Measurements from ENCODE around the gene VSTM2L.

The VSTM2L gene

DNA sequence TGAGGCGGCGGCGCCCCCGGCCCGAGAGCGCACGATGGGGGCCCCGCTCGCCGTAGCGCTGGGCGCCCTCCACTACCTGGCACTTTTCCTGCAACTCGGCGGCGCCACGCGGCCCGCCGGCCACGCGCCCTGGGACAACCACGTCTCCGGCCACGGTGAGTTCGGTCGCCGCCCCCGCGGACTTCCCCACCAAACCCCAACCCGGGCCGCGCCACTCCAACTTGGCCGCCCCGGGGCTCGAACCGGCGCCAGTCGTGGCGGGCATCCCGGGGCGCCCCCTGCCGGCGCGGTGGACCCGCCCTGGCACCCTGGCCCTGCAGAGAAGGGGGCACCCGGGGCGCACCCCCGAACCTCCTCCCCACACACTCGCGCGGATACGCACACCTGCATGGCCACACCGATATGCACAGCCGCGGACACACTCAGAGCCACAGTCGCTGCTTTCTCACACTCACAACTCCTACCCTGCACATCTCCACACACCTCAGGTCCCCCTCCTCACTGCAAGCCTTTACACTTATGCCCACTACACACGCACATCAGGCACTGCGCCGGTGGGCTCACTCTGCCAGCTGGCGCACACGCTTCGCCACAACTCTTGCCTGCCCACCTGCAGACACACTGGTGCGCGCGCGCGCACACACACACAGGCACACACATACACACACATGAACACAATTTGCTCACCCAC lies 535 bp downstream of the VSTM2L start:
- H3K9me3 ChIP-seq (ENCODE audit: control insufficient read depth, insufficient read depth, low read length) = no peaks in the 10 kb centered on the region
- peak overlapping the region; percentile 58; the same call in 1 of the 2 replicates for H3K9ac ChIP-seq (ENCODE audit: low read depth, low read length)
- no peaks in the 10 kb centered on the region for H3K36me3 ChIP-seq (ENCODE audit: insufficient read depth, low read length)
- H3K4me1 ChIP-seq (ENCODE audit: insufficient read depth, low read length) = peaks cover 19% of the 10 kb centered on the region

DNA sequence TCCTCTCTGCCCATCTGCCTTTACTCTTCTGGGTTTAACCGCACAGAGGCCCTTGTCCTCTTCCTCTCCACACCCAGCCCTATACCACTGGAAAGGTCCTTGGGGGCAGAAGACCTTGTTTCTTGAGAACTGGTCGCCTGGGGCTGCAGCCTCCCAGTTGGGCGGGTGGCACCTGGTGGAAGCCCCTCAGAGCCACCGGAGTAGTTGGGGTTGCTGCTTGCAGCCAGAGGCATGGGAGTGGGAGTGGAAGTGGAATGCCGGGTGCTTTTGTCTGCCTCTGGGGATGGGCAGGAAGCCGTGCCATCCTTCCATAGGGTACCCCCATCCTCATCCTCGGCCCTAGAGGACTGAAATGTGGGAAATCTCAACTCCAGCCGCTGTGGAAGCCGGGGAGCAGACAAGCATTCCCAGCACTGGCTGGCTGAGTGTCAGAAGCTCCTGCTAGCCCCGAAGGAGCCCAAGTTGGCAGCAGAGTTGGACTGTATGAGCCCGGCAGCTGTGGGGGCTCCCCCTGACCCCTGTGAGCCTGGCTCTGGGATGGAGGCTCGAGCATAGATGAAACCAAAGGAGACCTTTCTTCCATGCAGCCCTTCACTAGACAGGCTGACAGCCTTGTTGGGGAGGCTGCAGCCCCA lies 1.2 kb downstream of the VSTM2L start:
- no peaks in the 10 kb centered on the region for H3K36me3 ChIP-seq (ENCODE audit: insufficient read depth, low read length)
- H3K4me1 ChIP-seq (ENCODE audit: insufficient read depth, low read length) = peaks cover 19% of the 10 kb centered on the region
- H3K9ac ChIP-seq (ENCODE audit: low read depth, low read length) = no peak overlapping the region
- no peaks in the 10 kb centered on the region for H3K9me3 ChIP-seq (ENCODE audit: control insufficient read depth, insufficient read depth, low read length)

DNA sequence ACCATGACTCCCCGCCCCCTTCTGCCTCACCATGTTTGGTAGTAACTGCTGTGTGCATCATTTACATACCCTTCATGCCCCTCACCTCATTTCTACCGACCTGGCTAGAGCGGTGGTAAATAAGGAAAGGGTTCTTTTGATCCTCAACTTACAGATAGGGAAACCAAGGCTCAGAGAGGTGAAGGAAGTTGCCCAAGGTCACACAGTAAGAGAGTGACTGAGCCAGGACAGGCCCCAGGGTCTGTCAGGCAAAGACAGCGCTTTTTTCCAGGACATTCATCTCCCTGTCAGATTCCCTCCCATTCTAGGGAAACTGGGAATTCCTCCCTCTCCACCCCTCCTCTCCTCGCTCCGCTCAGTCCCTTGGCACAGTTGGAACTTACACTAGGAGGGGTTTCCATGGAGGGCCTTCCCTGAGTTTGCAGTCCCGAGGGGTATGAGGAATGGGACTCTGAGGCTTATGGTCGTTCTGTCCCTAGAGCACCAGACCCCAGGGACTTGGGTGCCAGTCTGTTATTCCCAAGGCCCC lies 2.0 kb downstream of the VSTM2L start:
- Histone ChIP-seq H3K4me1 (ENCODE audit: insufficient read depth, low read length) (peaks cover 19% of the 10 kb centered on the region), H3K36me3 (ENCODE audit: insufficient read depth, low read length) (no peaks in the 10 kb centered on the region), H3K9me3 (ENCODE audit: control insufficient read depth, insufficient read depth, low read length) (no peaks in the 10 kb centered on the region), H3K9ac (ENCODE audit: low read depth, low read length) (no peak overlapping the region)

DNA sequence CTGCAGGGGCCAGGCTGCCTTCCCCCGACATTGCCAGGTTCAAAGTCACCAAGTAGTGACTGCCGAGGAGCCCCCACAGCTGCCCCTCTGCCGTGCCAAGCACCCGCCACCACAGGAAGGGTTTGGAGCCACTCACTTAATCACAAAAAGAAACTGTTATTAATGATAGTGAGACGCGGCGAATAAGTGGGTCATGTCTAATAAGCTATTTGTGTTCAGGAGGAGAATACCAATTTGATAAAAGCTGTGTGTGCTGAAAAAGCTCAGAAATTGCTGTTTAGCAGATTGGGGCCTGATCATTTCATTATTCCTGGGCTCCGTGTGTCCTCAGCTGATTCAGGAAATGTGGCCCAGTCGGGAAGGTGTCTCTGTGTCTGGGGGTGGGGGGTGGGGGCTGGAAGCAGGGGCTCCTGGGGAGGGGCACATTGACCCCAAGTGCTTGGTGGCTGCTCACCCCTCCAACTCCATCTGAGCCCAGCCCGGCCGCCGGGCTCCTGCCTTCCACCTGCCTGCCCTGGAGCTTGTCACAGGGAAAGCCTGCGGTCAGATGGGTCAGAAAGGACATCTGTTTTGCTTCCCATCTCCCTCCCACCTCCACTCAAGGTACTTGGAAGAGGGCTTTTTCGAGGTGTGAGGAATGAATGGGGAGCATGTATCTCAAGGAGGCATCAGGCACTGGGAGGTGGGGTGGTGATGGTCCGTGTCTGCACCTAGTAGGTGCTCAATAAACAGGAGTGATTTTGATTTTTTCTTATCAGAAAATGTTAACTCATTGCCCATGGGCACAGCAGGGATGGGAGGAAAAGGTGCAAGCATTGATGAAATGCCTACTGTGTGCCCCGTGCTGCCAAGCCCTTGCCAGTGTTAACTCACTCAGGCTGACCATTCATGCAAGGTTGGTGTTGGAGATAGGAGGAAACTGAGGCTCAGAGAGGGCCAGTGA lies 3.0 kb downstream of the VSTM2L start:
- peaks cover 19% of the 10 kb centered on the region for H3K4me1 ChIP-seq (ENCODE audit: insufficient read depth, low read length)
- H3K36me3 ChIP-seq (ENCODE audit: insufficient read depth, low read length) = no peaks in the 10 kb centered on the region
- H3K9ac ChIP-seq (ENCODE audit: low read depth, low read length) = no peak overlapping the region
- no peaks in the 10 kb centered on the region for H3K9me3 ChIP-seq (ENCODE audit: control insufficient read depth, insufficient read depth, low read length)

DNA sequence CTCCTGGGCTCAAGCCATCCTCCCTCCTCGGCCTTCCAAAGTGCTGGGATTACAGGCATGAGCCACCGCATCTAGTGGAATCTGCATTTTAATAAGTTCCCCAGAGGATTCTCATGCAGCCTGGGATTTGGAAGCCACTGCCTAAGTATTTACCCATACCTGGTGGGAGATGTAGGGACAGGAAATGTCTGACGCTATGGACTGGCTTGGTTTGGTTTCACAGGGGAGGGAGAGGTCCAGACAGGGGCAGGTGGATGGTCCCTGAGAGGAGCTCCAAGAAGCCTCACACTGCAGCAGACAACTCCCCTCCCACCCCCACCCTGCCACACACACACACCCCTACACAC lies 4.4 kb downstream of the VSTM2L start:
- no peak overlapping the region for H3K9ac ChIP-seq (ENCODE audit: low read depth, low read length)
- peaks cover 25% of the 10 kb centered on the region for H3K4me1 ChIP-seq (ENCODE audit: insufficient read depth, low read length)
- H3K9me3 ChIP-seq (ENCODE audit: control insufficient read depth, insufficient read depth, low read length) = no peaks in the 10 kb centered on the region
- H3K36me3 ChIP-seq (ENCODE audit: insufficient read depth, low read length) = no peaks in the 10 kb centered on the region

DNA sequence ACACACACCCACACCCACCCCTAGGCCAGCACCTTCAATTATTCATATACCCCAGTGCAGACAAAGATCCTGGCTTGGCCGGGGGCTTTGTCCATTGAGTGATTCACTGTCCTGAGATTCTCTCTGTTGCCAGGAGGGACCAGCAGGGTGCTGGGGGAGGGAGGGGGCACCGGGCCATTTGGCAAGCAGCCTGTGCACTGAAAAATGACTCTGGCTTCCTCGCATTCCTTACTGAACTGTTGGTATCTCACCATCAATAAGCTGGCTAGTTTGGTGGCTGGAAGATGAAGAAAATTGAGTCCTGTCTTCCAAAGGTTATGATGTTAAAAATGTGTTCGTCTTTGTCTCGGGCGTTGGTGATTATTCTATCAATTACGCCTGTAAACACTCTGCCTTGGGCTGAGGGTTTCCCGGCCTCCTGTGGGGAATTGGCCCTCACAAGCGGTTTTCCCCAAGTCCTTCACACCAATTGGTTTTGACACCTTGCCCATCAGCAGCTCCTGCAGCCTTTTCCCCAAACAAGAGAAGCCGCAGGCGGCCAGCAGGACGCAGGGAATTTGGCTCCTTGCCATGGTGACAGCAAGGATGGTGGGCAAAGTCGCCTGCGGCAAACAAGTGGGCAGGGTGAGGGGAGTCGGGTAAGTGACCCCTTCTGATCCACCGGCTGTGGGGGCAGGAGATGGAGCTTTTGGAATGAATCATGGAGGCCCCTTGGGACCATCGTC lies 4.9 kb downstream of the VSTM2L start:
- Histone ChIP-seq H3K9me3 (ENCODE audit: control insufficient read depth, insufficient read depth, low read length) (no peaks in the 10 kb centered on the region), H3K36me3 (ENCODE audit: insufficient read depth, low read length) (no peaks in the 10 kb centered on the region), H3K9ac (ENCODE audit: low read depth, low read length) (no peak overlapping the region), H3K4me1 (ENCODE audit: insufficient read depth, low read length) (peaks cover 30% of the 10 kb centered on the region)

DNA sequence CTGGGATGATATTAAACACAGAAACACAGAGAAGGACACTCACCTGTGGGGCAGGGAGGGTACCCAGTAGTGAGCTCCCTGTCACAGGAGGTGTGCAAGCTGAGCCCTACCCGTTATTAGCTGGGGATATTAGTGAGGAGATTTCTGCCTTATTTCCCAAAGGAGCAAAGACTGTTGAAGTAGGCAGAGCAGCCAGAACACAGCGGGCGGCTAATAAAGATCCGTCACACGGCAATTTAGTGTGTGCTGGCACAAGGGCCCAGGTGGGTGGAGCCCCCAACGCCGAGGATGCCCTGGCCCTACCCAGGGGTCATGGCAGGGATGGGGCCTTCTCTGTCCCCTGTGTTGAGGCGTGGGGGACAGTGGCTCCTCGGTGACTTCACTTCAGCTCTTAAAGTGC lies 8.3 kb downstream of the VSTM2L start:
- Histone ChIP-seq H3K9ac (ENCODE audit: low read depth, low read length) (no peak overlapping the region), H3K9me3 (ENCODE audit: control insufficient read depth, insufficient read depth, low read length) (no peaks in the 10 kb centered on the region), H3K36me3 (ENCODE audit: insufficient read depth, low read length) (no peaks in the 10 kb centered on the region), H3K4me1 (ENCODE audit: insufficient read depth, low read length) (peaks cover 46% of the 10 kb centered on the region)

DNA sequence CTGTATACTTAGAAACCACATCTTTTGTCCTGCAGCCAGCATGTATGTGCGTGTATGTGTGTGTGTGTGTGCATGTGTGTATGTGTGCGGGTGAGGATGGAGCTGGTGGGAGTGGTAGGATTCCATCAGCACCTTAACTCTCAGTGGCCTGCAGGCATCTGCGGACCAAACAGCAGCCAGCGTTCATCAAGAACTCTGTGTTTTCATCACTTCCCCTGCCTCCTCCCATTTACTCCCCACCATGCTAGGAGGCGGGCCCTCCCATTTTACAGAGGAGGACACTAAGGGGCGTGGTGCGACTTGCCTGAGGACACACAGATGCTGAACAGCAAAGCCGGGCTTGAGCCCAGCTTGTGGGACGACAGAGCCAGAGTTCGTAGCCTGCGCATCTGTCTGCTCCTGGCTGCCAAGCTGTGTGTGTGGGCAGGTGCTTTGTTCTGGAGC lies 8.9 kb downstream of the VSTM2L start:
- no peaks in the 10 kb centered on the region for H3K36me3 ChIP-seq (ENCODE audit: insufficient read depth, low read length)
- no peaks in the 10 kb centered on the region for H3K9me3 ChIP-seq (ENCODE audit: control insufficient read depth, insufficient read depth, low read length)
- peak overlapping the region; percentile 4; the same call in 1 of the 2 replicates for H3K9ac ChIP-seq (ENCODE audit: low read depth, low read length)
- peaks cover 45% of the 10 kb centered on the region for H3K4me1 ChIP-seq (ENCODE audit: insufficient read depth, low read length)

DNA sequence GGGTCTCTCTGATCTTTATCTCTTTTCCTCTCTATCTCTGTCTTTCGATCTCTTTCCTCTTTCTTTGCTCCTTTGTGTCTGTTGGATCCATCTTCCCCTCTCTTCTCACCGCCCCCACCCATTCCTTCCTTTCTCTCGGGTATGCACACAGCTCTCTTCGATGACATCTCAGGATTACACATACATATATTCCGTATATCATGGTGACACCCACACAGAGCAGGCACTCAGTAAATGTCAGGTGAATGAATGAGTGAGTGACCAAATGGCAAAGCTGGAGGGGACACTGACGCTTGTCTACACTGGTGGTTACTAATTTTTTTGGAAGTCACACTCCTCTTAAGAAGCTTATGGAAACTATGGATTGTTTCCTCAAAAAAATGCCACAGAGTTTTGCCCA lies 9.9 kb downstream of the VSTM2L start:
- Histone ChIP-seq H3K9ac (ENCODE audit: low read depth, low read length) (no peak overlapping the region), H3K4me1 (ENCODE audit: insufficient read depth, low read length) (peaks cover 44% of the 10 kb centered on the region)

DNA sequence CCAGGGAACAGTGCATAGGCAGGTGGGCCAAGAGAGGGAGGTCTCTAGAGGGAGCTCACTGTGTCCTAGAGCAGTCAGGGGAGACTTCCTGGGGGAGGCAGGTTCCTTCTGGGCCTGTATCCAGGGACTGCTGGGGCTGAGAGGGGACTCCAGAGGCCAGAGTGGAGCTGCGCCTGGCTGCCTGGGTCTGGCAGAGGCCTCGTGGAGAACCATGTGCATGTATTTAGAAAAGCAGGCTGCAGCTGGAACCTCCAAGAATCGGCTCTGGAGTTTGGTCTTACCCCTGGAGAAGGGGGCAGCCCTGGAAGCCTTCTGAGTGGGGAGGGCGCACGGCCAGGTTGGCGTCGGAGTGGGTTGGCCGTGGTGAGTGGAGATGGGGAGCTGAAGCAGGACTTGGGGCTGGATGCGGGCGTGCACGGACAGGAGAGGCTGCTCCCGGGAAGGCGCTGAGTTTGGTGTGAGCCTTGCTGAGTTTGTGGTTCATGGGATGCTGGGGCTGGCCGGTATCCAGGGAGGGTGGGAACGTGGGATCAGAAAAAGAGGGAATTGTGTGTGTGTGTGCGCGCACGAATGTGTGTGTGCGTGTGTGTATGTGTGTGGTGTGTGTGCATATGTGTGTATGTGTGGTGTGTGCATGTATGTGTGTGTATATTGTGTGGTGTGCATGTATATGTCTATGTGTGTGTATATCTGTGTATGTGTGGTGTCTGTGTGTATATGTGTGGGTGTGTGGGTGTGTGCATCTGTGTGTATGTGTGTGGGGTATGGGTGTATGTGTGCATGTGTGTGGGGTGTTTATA lies 10.8 kb downstream of the VSTM2L start:
- Histone ChIP-seq H3K4me1 (ENCODE audit: insufficient read depth, low read length) (peaks cover 40% of the 10 kb centered on the region), H3K9ac (ENCODE audit: low read depth, low read length) (no peak overlapping the region), H3K36me3 (ENCODE audit: insufficient read depth, low read length) (no peaks in the 10 kb centered on the region), H3K9me3 (ENCODE audit: control insufficient read depth, insufficient read depth, low read length) (no peaks in the 10 kb centered on the region)

More for the DNA sequence above, 9.9 kb downstream of the VSTM2L start:
- Histone ChIP-seq H3K9me3 (ENCODE audit: control insufficient read depth, insufficient read depth, low read length) (no peaks in the 10 kb centered on the region), H3K36me3 (ENCODE audit: insufficient read depth, low read length) (no peaks in the 10 kb centered on the region)

DNA sequence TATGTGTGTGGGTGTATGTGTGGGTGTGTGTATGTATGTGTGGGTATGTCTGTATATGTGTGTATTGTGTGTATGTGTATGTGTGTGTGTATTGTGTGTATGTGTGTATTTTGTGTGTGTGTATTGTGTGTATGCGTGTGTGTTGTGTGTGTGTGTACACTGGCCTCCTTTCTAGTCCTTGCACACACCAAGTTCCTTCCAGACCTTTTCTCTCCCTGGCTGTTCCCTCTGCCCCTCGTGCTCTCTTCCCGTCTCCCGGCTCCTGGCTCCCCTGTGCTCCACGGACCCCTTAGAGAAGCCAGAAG lies 11.4 kb downstream of the VSTM2L start:
- Histone ChIP-seq H3K9ac (ENCODE audit: low read depth, low read length) (peak overlapping the region; percentile 46; the same call in 1 of the 2 replicates), H3K9me3 (ENCODE audit: control insufficient read depth, insufficient read depth, low read length) (no peaks in the 10 kb centered on the region), H3K36me3 (ENCODE audit: insufficient read depth, low read length) (no peaks in the 10 kb centered on the region), H3K4me1 (ENCODE audit: insufficient read depth, low read length) (peaks cover 40% of the 10 kb centered on the region)

DNA sequence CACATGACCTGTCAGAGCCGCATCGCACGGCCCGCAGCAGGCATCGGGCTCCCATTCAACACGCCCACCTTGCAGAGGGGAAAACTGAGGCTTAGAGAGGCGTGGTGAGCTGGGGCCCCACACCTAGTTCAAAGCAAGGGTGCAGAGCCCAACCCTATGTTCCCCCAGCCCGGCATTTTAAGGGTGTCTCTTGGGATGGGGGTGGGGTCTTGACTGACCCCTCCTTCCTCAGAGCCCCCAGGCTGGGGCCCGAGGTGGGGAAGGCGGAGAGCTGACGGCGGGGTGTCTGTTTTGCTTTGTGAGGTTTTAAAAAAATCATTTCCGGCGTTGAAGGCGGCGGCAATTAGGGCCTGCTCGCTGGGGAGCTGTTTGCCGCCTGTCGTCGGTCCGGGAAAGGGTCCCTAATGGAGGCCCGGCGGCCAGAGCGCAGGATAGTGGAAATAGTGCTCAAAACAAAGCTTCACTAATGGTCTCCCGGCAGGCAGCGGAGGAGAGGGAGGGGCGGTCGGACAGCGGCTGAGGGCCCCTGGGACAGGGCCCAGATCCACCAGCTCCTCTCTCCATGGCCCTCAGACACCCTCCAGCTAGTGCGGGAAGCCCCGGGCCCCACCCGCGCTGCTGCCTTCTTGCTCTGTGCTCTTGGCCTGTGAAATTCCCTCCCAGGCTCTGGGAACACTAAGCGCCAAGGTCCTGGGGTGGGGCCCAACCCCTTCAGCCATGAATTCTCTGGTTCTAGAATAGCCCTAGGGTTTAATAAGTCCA lies 11.9 kb downstream of the VSTM2L start:
- Histone ChIP-seq H3K9ac (ENCODE audit: low read depth, low read length) (peak overlapping the region; percentile 46), H3K9me3 (ENCODE audit: control insufficient read depth, insufficient read depth, low read length) (no peaks in the 10 kb centered on the region), H3K4me1 (ENCODE audit: insufficient read depth, low read length) (peaks cover 40% of the 10 kb centered on the region), H3K36me3 (ENCODE audit: insufficient read depth, low read length) (no peaks in the 10 kb centered on the region)

DNA sequence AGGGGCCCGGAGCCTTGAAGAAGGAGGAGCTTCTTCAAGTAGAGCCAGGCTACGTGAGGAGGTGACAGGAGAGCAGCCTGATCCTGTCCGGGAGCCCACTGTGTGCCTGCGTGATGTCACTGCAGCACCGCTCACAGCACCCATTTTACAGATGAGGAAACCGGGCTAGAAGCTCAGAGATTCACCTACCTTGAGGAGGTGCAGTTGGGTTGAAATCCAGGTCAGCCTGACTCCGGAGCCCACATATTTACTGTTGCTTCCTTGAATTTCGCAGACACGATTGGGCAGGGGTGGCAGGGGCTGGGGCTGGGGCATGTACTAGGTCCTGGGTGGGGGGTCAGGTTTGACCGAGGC lies 12.5 kb downstream of the VSTM2L start:
- Histone ChIP-seq H3K9me3 (ENCODE audit: control insufficient read depth, insufficient read depth, low read length) (no peaks in the 10 kb centered on the region), H3K9ac (ENCODE audit: low read depth, low read length) (peak overlapping the region; percentile 48), H3K4me1 (ENCODE audit: insufficient read depth, low read length) (peaks cover 40% of the 10 kb centered on the region), H3K36me3 (ENCODE audit: insufficient read depth, low read length) (no peaks in the 10 kb centered on the region)
